ENCODE results near the gene TSPAN9. TPM values are rescaled to one million over a fixed set of nuclear protein-coding genes. Genes with fewer than 3 reads are reported as not detected.

Gene TSPAN9
- total and polyA plus RNA-seq, 9 donors = 24.9 to 72.3 (median 55.7) TPM

- H3K27ac ChIP-seq = no peak overlapping the region
- no peak for DNase-seq
- WGBS, 3 donors = 88 to 94% (median 91%) methylated on average over 9 to 10 of the region's 10 CpGs
- H3K4me3 ChIP-seq = no peak overlapping the region
- TF ChIP-seq EP300 (IDR thresholded peaks at IDR 0.05) = no peak
- no peak for TF ChIP-seq CTCF (IDR thresholded peaks at IDR 0.05)
- no peak for TF ChIP-seq POLR2A (IDR thresholded peaks at IDR 0.05)
- H3K27me3 ChIP-seq = no peaks in the 10 kb centered on the region
- H3K36me3 ChIP-seq = no peaks in the 10 kb centered on the region
- no peaks in the 10 kb centered on the region for H3K9me3 ChIP-seq
- intact Hi-C loops (cut with DNase I) = no loop called here
- peaks cover 3% of the 10 kb centered on the region for H3K4me1 ChIP-seq (ENCODE audit: insufficient read depth)
Measured at GRCh38 chr12:3242199-3242863, 165.2 kb downstream of the TSPAN9 start.

GRCh38 chr12:3243376-3244084, 166.4 kb downstream of the TSPAN9 start:
- intact Hi-C loops (cut with DNase I) = no loop called here
- no peak for DNase-seq
- Histone ChIP-seq H3K36me3 (no peaks in the 10 kb centered on the region), H3K4me3 (no peak overlapping the region), H3K27me3 (no peaks in the 10 kb centered on the region), H3K27ac (no peak overlapping the region), H3K9me3 (no peaks in the 10 kb centered on the region), H3K4me1 (ENCODE audit: insufficient read depth) (peaks cover 3% of the 10 kb centered on the region)
- TF ChIP-seq EP300 (IDR thresholded peaks at IDR 0.05) (no peak), POLR2A (IDR thresholded peaks at IDR 0.05) (no peak), CTCF (IDR thresholded peaks at IDR 0.05) (no peak)
- WGBS, 3 donors = 85 to 87% (median 85%) methylated on average over 13 to 14 of the region's 14 CpGs

DNA sequence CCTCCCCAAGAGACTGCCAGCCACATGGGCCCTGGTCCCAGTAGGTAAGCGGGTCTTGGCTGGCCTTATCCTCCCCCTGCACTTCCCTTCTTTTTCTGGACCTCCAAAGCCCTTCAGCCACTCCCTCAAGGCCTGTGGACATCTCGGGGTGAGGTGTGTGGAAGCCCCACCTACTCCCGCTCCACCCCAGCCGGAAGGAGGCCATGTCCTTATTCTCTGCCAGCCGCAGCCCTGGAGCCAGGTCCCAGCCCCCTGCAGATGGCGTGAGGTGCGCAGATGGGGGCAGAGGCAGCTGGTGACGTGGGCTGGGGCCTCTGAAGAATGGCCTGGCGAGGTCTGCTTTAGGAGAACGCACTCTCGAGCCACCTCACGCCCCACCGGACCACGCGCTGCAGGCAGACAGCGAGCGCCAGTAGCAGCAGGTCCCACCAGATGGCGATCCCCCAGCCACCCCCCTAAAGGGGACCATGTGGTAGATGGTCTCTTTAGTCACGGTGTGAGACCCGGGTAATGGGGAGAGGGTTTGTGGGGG, 167.1 kb downstream of the TSPAN9 start:
- no peak overlapping the region for H3K4me3 ChIP-seq
- no peaks in the 10 kb centered on the region for H3K27me3 ChIP-seq
- H3K4me1 ChIP-seq (ENCODE audit: insufficient read depth) = peaks cover 3% of the 10 kb centered on the region
- DNase-seq = no peak
- H3K36me3 ChIP-seq = no peaks in the 10 kb centered on the region
- H3K27ac ChIP-seq = no peak overlapping the region
- 92 to 94% (median 92%) methylated on average over 20 of the region's 20 CpGs for WGBS, 3 donors
- no peak for TF ChIP-seq EP300 (IDR thresholded peaks at IDR 0.05)
- TF ChIP-seq CTCF (IDR thresholded peaks at IDR 0.05) = no peak
- TF ChIP-seq POLR2A (IDR thresholded peaks at IDR 0.05) = no peak
- H3K9me3 ChIP-seq = no peaks in the 10 kb centered on the region
- intact Hi-C loops (cut with DNase I) = no loop called here

DNA sequence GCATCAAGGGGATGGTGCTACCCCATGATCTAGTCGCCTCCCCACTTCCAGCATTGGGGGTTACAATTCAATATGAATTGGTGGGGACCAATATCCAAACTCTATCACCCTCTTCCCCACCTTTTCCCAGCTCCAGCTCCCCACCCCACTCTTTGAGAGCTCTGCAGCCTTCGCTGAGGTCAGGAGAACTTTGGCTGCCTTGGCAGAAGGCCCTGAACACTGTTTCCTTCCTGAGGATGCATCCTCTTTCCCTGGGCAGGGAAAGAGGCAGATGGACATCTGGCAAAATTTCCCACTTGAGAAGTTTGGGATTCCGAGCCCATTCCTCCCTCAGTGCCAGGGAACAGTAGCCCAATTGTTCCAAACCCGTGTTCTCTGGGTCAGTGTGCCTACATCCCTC, 169.1 kb downstream of the TSPAN9 start:
- intact Hi-C loops (cut with DNase I) = no loop called here
- DNase-seq = no peak
- Histone ChIP-seq H3K36me3 (no peaks in the 10 kb centered on the region), H3K4me3 (no peak overlapping the region), H3K9me3 (no peaks in the 10 kb centered on the region), H3K27me3 (no peaks in the 10 kb centered on the region), H3K27ac (no peak overlapping the region), H3K4me1 (ENCODE audit: insufficient read depth) (peaks cover 3% of the 10 kb centered on the region)
- TF ChIP-seq POLR2A (IDR thresholded peaks at IDR 0.05) (no peak), EP300 (IDR thresholded peaks at IDR 0.05) (no peak), CTCF (IDR thresholded peaks at IDR 0.05) (no peak)
- 46 to 63% (median 54%) methylated on average over 4 of the region's 4 CpGs for WGBS, 3 donors
